Osteoblast (primary cell): ENCODE measurements around the gene CNTN3. TPM values are rescaled to one million over a fixed set of nuclear protein-coding genes. Genes with fewer than 3 reads are reported as not detected.

Source experiments
- DNase-seq: peaks from one replicate; pipeline ENCODE4 v3.0.0; 2011; ENCODE audit warnings: low spot score, mixed read lengths; ENCODE audit not compliant: insufficient read length; ENCODE audit errors: missing footprints
- H2AFZ ChIP-seq: 2 replicates; pipeline ENCODE4 v1.6.0; 2011; ENCODE audit warnings: mild to moderate bottlenecking, low read length
- H3K27ac ChIP-seq: 2 replicates; pipeline ENCODE4 v1.5.1; 2011; ENCODE audit warnings: mild to moderate bottlenecking, low read depth, low read length, moderate library complexity
- H3K27me3 ChIP-seq: 2 replicates; pipeline ENCODE4 v1.6.0; 2012; ENCODE audit warnings: mild to moderate bottlenecking, control low read depth, inconsistent platforms, low read length, moderate library complexity; ENCODE audit not compliant: insufficient read depth
- H3K36me3 ChIP-seq: 2 replicates; pipeline ENCODE4 v1.5.1; 2011; ENCODE audit warnings: mild to moderate bottlenecking, low read length, control low read depth, moderate library complexity; ENCODE audit not compliant: insufficient read depth
- H3K4me1 ChIP-seq: 2 replicates; pipeline ENCODE4 v1.5.1; 2011; ENCODE audit warnings: mild to moderate bottlenecking, low read length, control low read depth, moderate library complexity; ENCODE audit not compliant: insufficient read depth
- H3K4me2 ChIP-seq: 2 replicates; pipeline ENCODE4 v1.6.0; 2011; ENCODE audit warnings: mild to moderate bottlenecking, low read length; ENCODE audit not compliant: insufficient read depth
- H3K4me3 ChIP-seq: fragments of 200-600 bp; sonication (generic); 3 replicates; pipeline ENCODE4 v1.5.1; 2012; ENCODE audit warnings: mild to moderate bottlenecking, low read length, inconsistent platforms; ENCODE audit not compliant: insufficient read depth
- H3K79me2 ChIP-seq: 2 replicates; pipeline ENCODE4 v1.6.0; 2012; ENCODE audit warnings: mild to moderate bottlenecking, low read length, control low read depth, inconsistent platforms; ENCODE audit not compliant: insufficient read depth
- H3K9me3 ChIP-seq: 2 replicates; pipeline ENCODE4 v1.5.1; 2011; ENCODE audit warnings: low read depth, low read length, control low read depth
- H4K20me1 ChIP-seq: 2 replicates; pipeline ENCODE4 v1.6.0; 2012; ENCODE audit warnings: mild to moderate bottlenecking, low read length, control low read depth; ENCODE audit not compliant: insufficient read depth
- CTCF ChIP-seq: IDR thresholded peaks from 2 replicates; pipeline ENCODE4 v1.5.1; 2011; ENCODE audit warnings: mild to moderate bottlenecking, low read depth, low read length, moderate library complexity; ENCODE audit errors: extremely low read depth
- total RNA-seq: library from RNA; depleted of rRNA; stranded (reverse); fragments of >200 nt; gene quantifications from 2 replicates; pipeline ENCODE4 v1.2.3, GENCODE V29; 2012

Gene CNTN3
- total RNA-seq, 1 donor = 0.36 TPM

- H3K9me3 ChIP-seq = no peaks in the 10 kb centered on the region
- H2AFZ ChIP-seq = no peak overlapping the region
- H3K4me3 ChIP-seq = no peak overlapping the region
- DNase-seq = no peak
- no peak overlapping the region for H3K4me2 ChIP-seq
- no peaks in the 10 kb centered on the region for H3K4me1 ChIP-seq
- no peak for TF ChIP-seq CTCF
- H3K79me2 ChIP-seq = no peaks in the 10 kb centered on the region
- H3K36me3 ChIP-seq = no peaks in the 10 kb centered on the region
- H4K20me1 ChIP-seq = no peaks in the 10 kb centered on the region
- H3K27me3 ChIP-seq = no peaks in the 10 kb centered on the region
- no peak overlapping the region for H3K27ac ChIP-seq
These were observed 28.4 kb upstream of the CNTN3 start for GRCh38 chr3:74642876-74643275.

GRCh38 chr3:74640211-74640610 is 25.8 kb upstream of the CNTN3 start:
- no peak for TF ChIP-seq CTCF
- Histone ChIP-seq H4K20me1 (no peaks in the 10 kb centered on the region), H3K4me2 (no peak overlapping the region), H3K27ac (no peak overlapping the region), H3K36me3 (no peaks in the 10 kb centered on the region), H2AFZ (no peak overlapping the region), H3K79me2 (no peaks in the 10 kb centered on the region), H3K27me3 (no peaks in the 10 kb centered on the region), H3K9me3 (no peaks in the 10 kb centered on the region), H3K4me1 (no peaks in the 10 kb centered on the region), H3K4me3 (no peak overlapping the region)
- DNase-seq = no peak

- no peak for DNase-seq
These were observed 25.2 kb upstream of the CNTN3 start for GRCh38 chr3:74639681-74640080.

GRCh38 chr3:74636981-74637380 is 22.5 kb upstream of the CNTN3 start:
- Histone ChIP-seq H3K4me1 (no peaks in the 10 kb centered on the region), H3K27ac (no peak overlapping the region), H2AFZ (no peak overlapping the region), H3K27me3 (no peaks in the 10 kb centered on the region), H3K9me3 (no peaks in the 10 kb centered on the region), H3K79me2 (no peaks in the 10 kb centered on the region), H3K36me3 (no peaks in the 10 kb centered on the region), H4K20me1 (no peaks in the 10 kb centered on the region), H3K4me2 (no peak overlapping the region), H3K4me3 (no peak overlapping the region)
- no peak for DNase-seq
- no peak for TF ChIP-seq CTCF

More at GRCh38 chr3:74639681-74640080, 25.2 kb upstream of the CNTN3 start:
- H4K20me1 ChIP-seq = no peaks in the 10 kb centered on the region
- TF ChIP-seq CTCF = no peak
- H3K4me2 ChIP-seq = no peak overlapping the region
- no peak overlapping the region for H3K27ac ChIP-seq
- H3K27me3 ChIP-seq = no peaks in the 10 kb centered on the region
- H3K4me1 ChIP-seq = no peaks in the 10 kb centered on the region
- no peaks in the 10 kb centered on the region for H3K36me3 ChIP-seq
- no peaks in the 10 kb centered on the region for H3K79me2 ChIP-seq
- no peak overlapping the region for H2AFZ ChIP-seq
- no peaks in the 10 kb centered on the region for H3K9me3 ChIP-seq
- no peak overlapping the region for H3K4me3 ChIP-seq
